Middle frontal gyrus (tissue), 1 donor: Measurements from ENCODE around the gene SRRT.
"Not testable (repeated sequence)": the region's sequence is repeated elsewhere in the genome, so short reads cannot be mapped to it uniquely, and the experiment has no call there.

Experiments used
- DNase-seq: peaks from one replicate; pipeline ENCODE4 v3.0.0-alpha.2; 2015; ENCODE audit warnings: low spot score; ENCODE audit errors: extremely low spot score

SRRT gene

DNA sequence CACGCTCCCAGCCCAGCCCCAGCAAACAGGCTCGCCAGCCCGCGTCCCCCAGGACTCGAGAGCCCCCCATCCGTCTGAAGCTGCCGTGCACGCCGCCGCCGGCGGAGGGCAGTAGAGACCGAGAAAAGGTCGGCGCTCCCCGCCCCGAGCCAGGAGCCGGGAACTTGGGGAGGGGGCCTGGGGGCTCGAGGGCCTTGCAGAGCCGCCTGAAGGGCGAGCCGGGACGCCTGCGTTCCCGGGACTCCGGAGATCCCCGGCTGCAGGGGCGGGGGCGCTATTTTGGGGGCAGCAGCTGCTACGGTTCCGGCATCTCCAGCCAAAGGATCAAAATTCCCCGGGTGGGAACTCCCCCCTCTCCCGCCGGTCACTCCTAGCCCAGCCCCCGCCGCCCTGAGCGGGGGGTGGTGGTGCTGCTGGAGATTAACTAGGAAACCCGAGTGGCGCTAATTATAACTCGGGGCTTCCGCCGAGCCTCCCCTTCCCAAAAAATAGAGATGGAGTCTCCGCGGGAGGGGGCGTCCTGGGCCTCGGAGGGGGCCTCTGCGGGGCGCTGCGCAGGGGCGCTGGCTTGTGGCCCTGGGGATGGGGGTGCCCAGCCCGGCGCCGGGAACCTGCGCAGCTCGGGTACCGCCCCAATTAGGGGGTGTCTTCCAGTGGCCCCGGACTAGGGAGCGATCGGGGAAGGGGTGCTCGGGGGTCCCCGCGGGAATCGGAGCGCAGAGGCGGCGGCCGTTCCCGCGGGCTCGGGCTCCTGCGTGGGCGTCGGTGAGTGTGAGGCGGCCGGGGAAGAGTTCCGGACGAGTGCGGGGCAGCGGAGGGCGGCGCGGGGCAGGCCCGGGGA, 20.2 kb downstream of the SRRT start:
- DNase-seq, result no peak

- no peak for DNase-seq
These were observed 20.7 kb downstream of the SRRT start, which contains the start of gene ACHE for GRCh38 chr7:100895701-100895955. Gene ACHE, minus strand, starts transcription at chr7:100895888. Its CDS starts 1,656 bp downstream, at chr7:100894232.

DNA sequence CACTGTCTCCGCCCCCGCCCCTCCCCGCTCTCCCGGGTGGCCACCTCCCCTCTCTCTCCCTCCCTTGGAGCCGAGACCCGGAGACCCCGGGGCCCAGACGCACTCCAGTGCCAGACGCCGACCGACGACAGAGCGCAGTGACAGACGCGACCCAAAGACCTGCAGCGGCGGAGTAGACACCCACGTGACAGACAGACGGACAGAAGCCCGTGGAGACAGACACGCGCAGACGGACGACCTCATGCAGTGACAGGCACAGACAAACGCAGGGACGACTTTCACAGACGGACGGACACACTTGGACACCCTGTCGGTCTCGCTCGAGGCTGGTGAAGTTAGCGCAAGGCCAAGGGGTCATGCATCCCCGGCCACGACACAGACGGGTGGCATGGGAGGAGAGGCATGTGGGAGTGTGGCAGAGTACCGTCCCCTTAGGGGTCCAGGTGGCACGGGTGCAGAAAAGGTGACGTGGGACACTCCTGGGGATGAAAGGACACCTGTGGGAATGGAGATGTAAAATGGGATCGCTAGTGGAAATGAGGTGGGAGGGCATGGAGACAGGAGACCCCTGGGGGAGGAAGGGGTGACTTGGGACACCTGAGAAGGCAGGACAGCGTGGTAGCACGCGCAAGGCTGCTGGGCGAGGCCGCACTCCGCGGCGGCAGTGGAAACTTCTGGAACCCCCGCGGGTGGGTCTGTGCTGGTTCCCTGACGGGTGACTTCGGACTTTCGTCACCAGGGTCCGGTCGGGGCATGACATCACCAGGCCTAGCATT, 21.2 kb downstream of the SRRT start:
- DNase-seq, result no peak

DNA sequence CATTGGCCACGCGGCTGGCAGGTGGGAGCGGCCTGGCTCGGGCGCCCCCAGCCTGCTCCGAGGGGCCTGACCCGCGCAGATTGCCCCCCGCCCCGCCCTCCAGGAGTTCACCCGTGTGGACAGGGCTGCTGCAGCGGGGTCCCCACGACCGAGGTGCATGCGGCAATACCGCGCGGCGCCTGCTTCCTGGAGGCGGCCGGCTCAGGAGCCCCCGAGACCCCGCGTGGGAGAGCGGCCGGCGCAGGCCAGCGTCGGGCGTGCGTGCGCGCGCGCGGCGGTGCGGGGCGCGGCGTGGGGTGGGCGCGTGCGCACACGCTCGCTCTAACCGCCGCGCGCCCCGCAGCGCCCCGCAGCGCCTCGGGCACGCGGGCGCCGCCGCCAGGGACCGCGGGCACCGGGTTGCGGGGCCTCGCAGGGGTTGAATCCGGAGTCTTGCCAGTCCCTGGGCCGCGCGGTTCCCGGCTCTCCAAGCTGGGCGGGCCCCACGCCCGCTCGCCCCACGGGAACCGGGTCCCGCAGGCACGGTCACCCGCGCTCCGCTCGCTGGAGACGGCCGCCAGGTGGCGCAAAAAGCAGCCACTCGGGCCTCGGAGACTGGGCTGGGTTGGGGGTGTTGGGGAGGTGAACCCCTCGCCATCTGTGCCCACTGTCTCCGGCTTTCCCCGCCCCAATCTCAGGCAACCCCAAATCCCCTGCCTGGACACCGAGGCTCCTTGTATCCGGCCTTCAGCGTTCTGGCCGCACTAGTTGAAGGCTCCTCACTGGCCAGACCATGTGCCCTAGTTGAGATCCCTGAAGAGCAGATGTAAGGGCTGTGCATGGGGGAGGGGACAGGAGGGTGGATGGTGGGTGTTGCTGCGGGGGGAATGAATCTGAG, 22.1 kb downstream of the SRRT start:
- no peak for DNase-seq

DNA sequence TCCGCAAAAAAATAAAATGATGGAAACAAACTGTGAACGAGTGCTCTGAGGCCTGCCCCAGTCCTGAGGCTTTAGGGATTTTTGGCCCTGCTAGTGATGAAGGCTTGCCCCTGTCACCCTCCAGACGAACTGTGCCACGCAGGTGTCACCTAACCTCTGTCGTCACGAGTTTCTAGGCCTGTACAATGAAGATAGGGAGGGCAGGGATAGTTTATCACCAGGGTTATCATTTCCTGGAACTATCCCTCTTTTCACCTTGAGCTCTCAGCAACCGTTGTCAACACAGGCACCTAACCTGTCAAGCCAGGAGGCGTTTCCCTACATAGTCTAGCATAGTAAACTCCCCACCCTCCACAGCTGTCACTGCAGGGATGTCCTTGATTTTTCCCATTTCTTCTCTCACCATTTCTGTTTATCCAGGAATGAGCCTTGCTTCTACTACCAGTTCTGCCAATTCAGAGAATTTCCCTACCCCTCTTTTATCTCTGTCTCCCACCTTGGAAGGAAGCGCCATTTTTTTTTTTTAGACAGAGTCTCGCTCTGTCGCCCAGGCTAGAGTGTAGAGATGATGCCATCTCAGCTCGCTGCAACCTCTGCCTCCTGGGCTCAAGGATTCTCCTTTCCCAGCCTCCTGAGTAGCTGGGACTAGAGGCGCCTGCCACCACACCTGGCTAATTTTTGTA, 23.0 kb downstream of the SRRT start:
- DNase-seq, result no peak

GRCh38 chr7:100899432-100899831, 24.5 kb downstream of the SRRT start:
- no peak for DNase-seq

- DNase-seq, result no peak
These were observed 26.1 kb downstream of the SRRT start for GRCh38 chr7:100900978-100901377.

DNA sequence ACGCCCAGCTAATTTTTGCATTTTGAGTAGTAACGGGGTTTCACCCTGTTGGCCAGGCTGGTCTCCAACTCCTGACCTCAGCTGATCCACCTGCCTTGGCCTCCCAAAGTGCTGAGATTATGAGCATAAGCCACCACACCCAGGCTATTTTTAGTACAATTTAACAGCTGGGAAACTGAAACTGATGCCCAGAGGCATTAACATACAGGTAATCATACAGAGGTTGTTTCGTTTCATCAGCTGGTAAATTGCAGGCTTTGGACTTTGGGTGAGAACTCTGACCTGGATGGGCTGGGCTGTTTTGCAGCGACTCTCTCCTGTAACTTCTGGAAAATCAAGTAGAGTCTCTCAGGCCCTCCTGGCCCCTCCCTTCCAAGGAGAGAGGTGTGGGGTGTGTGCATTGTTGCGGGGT, 27.0 kb downstream of the SRRT start:
- DNase-seq, result no peak

DNA sequence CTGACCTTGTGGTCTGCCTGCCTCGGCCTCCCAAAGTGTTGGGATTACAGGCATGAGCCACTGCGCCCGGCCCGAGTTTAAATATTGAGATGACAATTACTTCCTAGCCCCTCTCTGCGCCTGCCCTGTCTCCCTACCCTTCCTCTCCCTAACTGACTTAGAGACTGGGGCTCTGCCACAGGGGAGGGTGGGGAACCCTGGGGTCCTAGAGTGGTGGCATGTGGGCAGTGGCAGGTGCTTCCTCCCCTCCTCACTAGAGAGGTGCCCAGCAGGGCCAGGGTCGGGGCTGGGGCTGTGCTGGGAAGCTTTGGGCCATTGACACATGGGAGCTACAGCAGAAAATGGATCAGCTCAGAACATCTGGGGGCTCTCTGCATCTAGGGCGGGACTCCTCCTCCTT, 27.7 kb downstream of the SRRT start:
- no peak for DNase-seq

DNA sequence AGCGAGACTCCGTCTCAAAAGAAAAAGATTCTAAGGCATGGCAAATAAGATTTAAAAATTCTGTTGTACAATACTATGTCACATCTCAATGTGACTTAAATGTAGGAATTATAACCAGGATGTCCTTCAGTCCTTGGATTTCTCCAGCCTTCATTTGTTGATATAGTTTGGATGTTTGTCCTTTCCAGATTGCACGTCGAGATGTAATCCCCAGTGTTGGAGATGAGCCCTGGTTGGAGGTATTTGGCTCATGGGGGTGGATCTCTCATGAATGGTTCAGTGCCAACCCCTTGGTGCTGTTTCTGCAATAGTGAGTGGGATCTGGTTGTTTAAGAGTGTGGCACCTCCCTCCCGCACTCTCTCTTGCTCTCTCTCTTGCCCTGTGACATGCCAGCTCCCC, 33.6 kb downstream of the SRRT start:
- no peak for DNase-seq

- DNase-seq, result not testable (repeated sequence)
These were observed 35.5 kb downstream of the SRRT start for GRCh38 chr7:100910443-100910842.

GRCh38 chr7:100911484-100911883, 36.6 kb downstream of the SRRT start:
- DNase-seq, result no peak

DNA sequence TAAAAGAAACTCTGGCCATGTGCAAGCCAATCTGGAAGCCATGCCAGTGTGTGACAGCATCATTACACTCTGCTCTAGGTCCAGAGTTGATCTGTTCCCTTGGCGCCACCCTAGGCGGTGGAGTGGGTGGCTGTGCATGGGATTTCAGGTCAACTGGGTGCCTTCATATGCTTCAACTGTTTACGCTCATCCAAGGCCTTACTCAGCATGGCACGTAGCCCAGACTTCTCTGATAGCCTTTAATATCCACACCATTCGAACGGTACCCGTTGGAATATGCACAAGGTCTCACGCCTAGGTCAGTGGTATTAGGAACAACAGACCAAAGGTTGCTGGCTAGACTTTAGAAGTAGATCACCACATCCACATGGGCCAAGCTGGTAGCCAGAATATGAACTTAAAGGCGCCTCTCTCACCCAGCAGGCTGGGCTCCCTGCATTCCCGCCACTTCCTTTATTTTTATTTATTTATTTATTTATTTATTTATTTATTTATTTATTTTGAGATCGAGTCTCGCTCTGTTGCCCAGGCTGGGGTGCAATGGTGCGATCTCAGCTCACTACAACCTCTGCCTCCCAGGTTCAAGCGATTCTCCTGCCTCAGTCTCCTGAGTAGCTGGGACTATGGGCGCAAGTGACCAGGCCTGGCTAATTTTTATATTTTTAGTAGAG, 39.4 kb downstream of the SRRT start:
- DNase-seq, result no peak

- no peak for DNase-seq
These were observed 40.1 kb downstream of the SRRT start for GRCh38 chr7:100914879-100915447.

GRCh38 chr7:100919335-100919734, 44.4 kb downstream of the SRRT start:
- DNase-seq, result not testable (repeated sequence)

DNA sequence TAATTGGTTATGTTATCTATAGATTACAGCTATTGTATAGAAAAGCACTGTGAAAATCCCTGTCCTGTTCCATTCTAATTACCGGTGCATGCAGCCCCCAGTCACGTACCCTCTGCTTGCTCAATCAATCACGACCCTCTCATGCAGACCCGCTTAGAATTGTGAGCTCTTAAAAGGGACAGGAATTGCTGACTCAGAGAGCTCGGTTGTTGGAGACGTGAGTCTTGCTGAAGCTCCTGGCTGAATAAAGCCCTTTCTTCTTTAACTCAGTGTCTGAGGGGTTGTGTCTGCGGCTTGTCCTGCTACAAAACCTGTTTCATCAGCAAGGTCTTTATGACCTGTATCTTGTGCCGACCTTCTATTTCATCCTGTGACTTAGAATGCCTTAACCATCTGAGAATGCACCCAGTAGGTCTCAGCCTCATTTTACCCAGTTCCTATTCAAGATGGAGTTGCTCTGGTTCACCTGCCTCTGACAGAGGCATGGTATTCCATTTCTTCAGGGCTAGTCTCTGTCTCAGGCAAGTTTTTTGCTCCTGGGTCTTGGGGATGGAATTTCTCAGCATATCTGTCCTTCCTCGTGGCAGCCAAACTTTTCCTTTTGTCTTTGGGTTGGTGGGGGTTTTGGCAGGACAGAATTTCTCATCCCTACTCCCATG, 45.0 kb downstream of the SRRT start:
- DNase-seq, result not testable (repeated sequence)

DNA sequence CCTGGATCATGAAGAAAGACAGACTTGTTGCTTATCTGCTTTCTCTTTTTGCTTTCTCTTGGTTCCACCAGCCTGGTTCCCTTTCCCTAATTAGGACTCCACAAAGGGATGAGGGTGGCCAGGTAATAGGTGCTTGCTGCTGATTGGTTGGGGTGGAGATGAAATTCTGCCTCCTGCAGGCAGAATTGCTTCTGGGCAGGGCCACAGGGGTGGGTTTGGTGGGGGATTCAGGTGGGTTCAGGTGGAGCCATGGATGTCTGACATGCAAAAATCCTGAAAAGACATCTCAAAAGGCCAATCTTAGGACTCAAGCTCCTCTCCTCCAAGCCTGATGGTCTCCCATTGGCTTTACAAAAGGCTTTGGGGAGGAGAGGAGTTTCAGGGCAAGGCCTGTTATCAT, 46.1 kb downstream of the SRRT start:
- no peak for DNase-seq

DNA sequence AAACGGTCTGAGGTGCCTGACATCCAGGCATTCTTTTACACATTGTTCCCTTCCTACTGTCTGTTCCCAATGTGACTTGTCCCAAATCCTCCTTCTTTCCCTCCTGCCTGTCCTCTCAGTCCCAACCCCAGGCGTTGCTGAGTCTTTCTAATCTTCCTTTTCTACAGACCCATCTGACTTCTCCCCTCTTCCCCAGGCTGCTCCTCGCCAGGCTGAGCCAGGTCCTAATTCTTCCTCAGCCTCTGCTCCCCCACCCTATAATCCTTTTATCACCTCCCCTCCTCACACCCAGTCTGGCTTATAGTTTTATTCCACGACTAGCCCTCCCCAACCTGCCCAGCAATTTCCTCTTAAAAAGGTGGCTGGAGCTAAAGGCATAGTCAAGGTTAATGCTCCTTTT, 48.7 kb downstream of the SRRT start:
- not testable (repeated sequence) for DNase-seq

GRCh38 chr7:100929808-100930174, 54.9 kb downstream of the SRRT start:
- no peak for DNase-seq

GRCh38 chr7:100933734-100934133, 58.8 kb downstream of the SRRT start:
- no peak for DNase-seq
